Activated CD4-positive, alpha-beta T cell treated with anti-CD3 and anti-CD28 coated beads for 1 hour (primary cell): ENCODE data around the gene MTRF1L.
"Not testable (repeated sequence)": the region's sequence is repeated elsewhere in the genome, so short reads cannot be mapped to it uniquely, and the experiment has no call there.

ENCODE experiments used
- DNase-seq: peaks from one replicate; pipeline ENCODE4 v3.0.0-alpha.2; 2020

Gene MTRF1L

DNA sequence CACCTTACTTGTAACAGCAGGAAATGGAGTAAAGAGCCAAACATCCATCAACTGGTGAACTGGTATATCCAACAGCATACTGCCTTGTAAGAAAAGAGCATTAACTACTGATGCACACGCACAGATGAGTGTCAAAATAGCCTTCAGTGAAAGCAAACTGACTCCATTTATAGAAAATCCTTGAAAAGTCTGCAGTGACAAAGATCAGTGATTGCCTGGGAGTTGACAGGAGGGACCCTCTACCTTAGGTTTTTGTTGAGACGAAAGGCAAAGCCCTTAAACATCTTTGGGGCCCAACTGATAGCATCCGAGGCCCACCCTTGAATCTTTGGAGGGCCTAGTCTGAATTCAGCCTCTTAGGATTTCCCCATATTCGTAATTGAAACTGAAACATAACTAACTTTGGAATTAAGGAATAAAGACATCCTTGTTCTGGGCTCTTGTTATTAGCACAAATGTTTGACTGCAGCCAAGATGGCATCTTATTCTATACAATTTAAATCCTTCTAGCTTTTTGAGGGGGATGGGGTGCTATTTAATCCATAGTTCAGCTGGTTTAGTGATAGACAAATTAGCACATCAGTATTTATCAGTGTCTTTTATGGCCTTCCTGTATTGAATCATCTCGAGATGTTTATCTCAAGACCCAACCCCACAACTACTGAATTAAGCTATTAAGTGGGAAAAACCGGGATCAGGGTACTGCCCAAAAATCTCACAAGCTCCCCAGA is 32.7 kb downstream of the MTRF1L start:
- DNase-seq, result no peak

- DNase-seq, result not testable (repeated sequence)
These were observed 36.2 kb downstream of the MTRF1L start for GRCh38 chr6:152966168-152966894.

GRCh38 chr6:152959333-152959732 is 43.2 kb downstream of the MTRF1L start:
- DNase-seq, result no peak

DNA sequence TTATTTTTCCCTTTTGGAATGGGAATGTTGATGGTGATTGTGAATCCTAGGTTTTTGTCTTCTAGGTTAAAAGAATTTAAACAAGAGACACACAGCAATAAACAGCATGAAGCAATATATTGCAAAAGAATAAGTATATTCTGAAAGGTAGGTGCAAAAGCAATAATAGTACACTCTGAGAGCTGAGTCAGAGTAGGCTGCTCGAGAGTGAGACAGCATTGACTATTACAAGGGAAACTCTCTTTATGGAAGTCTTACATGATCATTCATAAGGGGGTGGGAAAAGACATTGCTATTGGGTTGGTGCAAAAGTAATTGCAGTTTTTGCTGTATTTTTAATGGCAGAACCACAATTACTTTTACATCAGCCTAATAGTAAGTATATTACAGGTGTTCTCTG is 44.7 kb downstream of the MTRF1L start:
- DNase-seq, result no peak

- DNase-seq, result no peak
These were observed 48.1 kb downstream of the MTRF1L start for GRCh38 chr6:152954443-152954842.

GRCh38 chr6:152952866-152953509 is 49.5 kb downstream of the MTRF1L start:
- DNase-seq, result no peak

DNA sequence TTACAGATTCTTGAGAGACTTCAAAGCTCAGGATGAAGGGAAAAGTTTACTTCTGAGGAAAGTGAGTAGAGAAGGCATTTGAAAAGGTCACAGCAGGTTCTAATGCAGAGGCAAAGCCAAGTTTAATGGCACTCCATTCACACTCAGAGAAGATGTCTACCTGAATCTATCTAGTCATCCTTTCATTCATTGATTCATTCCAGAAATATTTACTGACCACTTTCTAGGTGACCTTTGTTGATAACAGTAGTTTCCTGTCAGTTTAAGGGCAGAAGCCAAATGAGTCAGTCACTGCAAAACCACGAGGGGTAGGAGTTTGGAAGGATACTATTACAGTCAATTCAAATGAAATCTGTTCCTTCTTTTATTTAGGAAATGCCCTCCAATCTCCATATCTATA is 50.5 kb downstream of the MTRF1L start:
- DNase-seq, result no peak

DNA sequence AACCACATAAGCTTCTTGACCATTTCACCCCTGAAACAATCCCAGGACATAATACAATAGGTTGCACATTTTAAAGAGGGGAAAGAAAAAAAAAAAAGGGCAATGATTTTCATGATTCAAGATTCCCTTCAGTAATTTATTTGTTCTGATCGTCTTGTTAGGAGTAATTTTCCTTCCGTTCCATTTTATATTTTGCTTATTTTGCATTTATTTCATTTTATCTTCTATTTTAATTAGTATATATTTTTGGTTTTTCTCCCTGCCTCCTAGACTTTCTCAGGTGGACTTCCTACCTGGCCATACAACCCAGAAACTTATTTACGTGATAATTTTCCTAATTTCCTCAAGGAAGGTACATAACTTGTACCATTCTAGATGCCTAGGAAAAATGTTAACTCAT is 52.3 kb downstream of the MTRF1L start:
- no peak for DNase-seq

- DNase-seq, result no peak
These were observed 54.2 kb downstream of the MTRF1L start for GRCh38 chr6:152948150-152948768.

DNA sequence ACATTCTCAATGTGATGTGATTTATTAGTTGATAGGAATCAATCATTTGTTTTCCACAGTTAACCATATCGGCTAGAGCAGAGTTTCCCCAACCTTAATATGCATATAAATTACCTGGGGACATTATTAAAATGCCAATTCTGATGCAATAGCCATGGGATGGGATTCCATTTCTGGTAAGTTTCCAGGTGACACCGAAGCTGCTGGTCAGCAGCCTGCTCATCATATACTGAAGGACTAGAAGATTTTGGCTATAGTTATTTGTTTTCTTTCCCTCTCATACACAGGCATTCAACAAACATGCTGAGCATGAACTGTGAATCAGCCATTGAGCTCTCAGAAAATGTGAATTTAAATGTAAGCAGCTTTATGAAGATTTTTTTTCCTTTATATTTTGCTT is 55.5 kb downstream of the MTRF1L start:
- no peak for DNase-seq

DNA sequence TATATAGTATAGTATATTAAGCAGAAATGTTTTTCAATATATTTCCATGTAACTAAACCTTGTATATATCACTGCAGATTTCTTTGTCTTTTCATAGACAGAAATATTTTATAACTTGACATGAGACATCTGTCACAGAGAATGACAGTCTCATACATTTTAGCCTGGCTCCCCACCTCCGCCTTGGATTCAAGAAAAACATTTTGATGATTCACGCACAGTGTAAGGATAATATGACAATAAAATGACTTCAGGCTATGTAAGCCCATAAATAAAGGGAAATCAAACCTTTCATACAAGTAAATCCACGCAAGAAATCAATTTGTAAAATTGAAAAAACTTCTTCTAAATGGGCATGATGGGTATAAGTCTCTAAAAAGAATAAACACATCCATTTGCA is 56.0 kb downstream of the MTRF1L start:
- no peak for DNase-seq

DNA sequence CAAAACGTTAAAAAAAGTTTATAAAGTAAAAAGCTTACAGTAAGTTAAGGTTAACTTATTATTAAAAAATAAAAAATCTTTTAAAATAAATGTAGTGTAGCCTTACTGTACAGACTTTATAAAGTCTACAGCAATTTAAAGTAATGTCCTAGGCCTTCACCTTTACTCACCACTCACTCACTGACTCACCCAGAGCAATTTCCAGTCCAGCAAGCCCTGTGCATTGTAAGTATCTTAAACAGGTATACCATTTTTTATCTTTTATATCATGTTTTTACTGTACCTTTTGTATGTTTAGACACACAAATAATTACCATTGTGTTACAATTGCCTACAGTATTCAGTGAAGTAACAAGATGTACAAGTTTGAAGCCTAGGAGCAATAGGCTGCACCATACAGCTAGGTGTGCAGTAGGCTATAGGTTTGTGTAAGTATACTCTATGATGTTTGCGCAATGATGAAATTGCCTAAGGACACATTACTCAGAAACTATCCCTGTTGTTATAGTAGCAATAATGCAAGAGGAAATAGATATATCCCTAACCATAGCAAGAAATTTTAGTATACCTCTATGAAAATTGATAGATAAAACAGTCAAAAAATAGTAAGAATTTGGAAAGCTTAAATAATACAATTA is 59.1 kb downstream of the MTRF1L start:
- DNase-seq, result no peak

GRCh38 chr6:152942319-152942869 is 60.1 kb downstream of the MTRF1L start:
- DNase-seq, result no peak

GRCh38 chr6:152941746-152942145 is 60.8 kb downstream of the MTRF1L start:
- no peak for DNase-seq
